Testis (tissue), 2 donors: ENCODE results near the gene GRK1.

ENCODE experiments used
- POLR2A ChIP-seq: fragments of 450-650 bp; IDR thresholded peaks from one replicate; pipeline ENCODE4 v1.6.1; 2017; ENCODE audit warnings: antibody characterized with exemption, mild to moderate bottlenecking, moderate library complexity
- TF ChIP-seq, protein P1 (sequence below), 3 experiments: fragments of 450-650 bp in 2 of 3; fragments of 200-600 bp in 1 of 3; sonication (generic) in 1 of 3; IDR thresholded peaks; one replicate each; pipeline ENCODE4 v1.5.1; 2016 to 2019; ENCODE audit warnings: antibody characterized with exemption in 3 of 3, mild to moderate bottlenecking in 2 of 3, moderate library complexity in 1 of 3

GRCh38 chr13:113765564-113765910 is 98.5 kb downstream of the GRK1 start:
- TF ChIP-seq, protein P1, sequence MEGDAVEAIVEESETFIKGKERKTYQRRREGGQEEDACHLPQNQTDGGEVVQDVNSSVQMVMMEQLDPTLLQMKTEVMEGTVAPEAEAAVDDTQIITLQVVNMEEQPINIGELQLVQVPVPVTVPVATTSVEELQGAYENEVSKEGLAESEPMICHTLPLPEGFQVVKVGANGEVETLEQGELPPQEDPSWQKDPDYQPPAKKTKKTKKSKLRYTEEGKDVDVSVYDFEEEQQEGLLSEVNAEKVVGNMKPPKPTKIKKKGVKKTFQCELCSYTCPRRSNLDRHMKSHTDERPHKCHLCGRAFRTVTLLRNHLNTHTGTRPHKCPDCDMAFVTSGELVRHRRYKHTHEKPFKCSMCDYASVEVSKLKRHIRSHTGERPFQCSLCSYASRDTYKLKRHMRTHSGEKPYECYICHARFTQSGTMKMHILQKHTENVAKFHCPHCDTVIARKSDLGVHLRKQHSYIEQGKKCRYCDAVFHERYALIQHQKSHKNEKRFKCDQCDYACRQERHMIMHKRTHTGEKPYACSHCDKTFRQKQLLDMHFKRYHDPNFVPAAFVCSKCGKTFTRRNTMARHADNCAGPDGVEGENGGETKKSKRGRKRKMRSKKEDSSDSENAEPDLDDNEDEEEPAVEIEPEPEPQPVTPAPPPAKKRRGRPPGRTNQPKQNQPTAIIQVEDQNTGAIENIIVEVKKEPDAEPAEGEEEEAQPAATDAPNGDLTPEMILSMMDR (IDR thresholded peaks at IDR 0.05) = no peak
- TF ChIP-seq POLR2A = no peak
